Pancreas (tissue), 10 donors: ENCODE measurements around the gene DLG2. TPM values are rescaled to one million over a fixed set of nuclear protein-coding genes. Genes with fewer than 3 reads are reported as not detected.

Experiments used
- ATAC-seq, 4 donors: fragments of 200-7000 bp; cut with Tn5 transposase; one replicate each; pipeline versions ENCODE4 v1.8.0 to v1.9.1; 2020; ENCODE audit warnings: mild to moderate bottlenecking in 4 of 4, moderate library complexity in 4 of 4
- DNase-seq, 6 donors: peaks; one replicate each; pipeline ENCODE4 v3.0.0-alpha.2; 2020
- FAIRE-seq: peaks from 2 replicates; lab custom pipeline; 2012; peaks lifted over from hg19 to GRCh38; lab: Jason Lieb, UNC
- H3K27ac ChIP-seq, 4 donors: fragments of 200-600 bp; sonication (generic); 1 replicate in 3 of 4; 2 replicates in 1 of 4; pipeline versions ENCODE4 v1.5.0 to v1.8.0; 2020
- H3K27me3 ChIP-seq, 4 donors: fragments of 200-600 bp; one replicate each; pipeline ENCODE4 v1.8.0; 2021
- H3K36me3 ChIP-seq, 3 donors: fragments of 200-600 bp; sonication (generic) in 1 of 3; one replicate each; pipeline versions ENCODE4 v1.5.0 to v1.8.0; 2020 to 2021
- H3K4me1 ChIP-seq, 3 donors: fragments of 200-600 bp; one replicate each; pipeline ENCODE4 v1.8.0; 2021
- H3K4me3 ChIP-seq, 4 donors: fragments of 200-600 bp; sonication (generic) in 2 of 4; one replicate each; pipeline versions ENCODE4 v1.5.0 to v1.8.0; 2020 to 2021
- H3K9me3 ChIP-seq, 4 donors: fragments of 200-600 bp; one replicate each; pipeline ENCODE4 v1.8.0; 2021
- CTCF ChIP-seq, 4 donors: fragments of 200-600 bp; sonication (generic) in 3 of 4; IDR thresholded peaks; one replicate each; pipeline versions ENCODE4 v1.5.0 to v1.8.0; 2021; ENCODE audit warnings: antibody characterized with exemption in 4 of 4
- WGBS, 2 donors: extraction: QIAGEN DNeasy Blood & Tissue Kit; methylation state at CpG; one replicate each; pipeline ENCODE4 v1.1.7; 2013; 5-methylcytosine and 5-hydroxymethylcytosine counted together
- intact Hi-C, 3 donors: fragments of 100-400 bp; cut with DNase I; formaldehyde crosslinking; loops; one replicate each; pipeline versions ENCODE4 v1.11.1 to v1.14.2; 2022
- polyA plus RNA-seq, 2 donors: library from polyadenylated mRNA; stranded (reverse); fragments of 200-250 nt; gene quantifications; one replicate each; pipeline ENCODE4 v1.2.3, GENCODE V29; 2013
- total RNA-seq, 6 donors: library from RNA; stranded (reverse); fragmentation: NEBNext Ultra II Directional in 4 of 6; extraction: Animal tissue kit (Norgen Biotek cat#: 25700) in 4 of 6; gene quantifications; one replicate each; pipeline versions ENCODE4 v1.2.1 to v1.2.4, GENCODE V29; 2021 to 2023
- donor health status: healthy with polysubstance abuse.
- donor health status: DM: no; HTN: no; CAD: no; lungs with moderate emphysema.
- donor health status: DM: no; HTN: no; CAD: no.
- donor health status: control.
- donor health status: control.
- donor health status: Bipolar disorder and iron deficiency.
- donor health status: DM: yes; HTN: yes; CAD: no.
- donor health status: DM: no; HTN: no; CAD: no.
- donor health status: DM: no; HTN: no; CAD: no.
- donor health status: DM: yes; HTN: yes; CAD: no.

Gene DLG2
- total and polyA plus RNA-seq, 8 donors: 1.2 to 5.4 (median 3.6) TPM

GRCh38 chr11:84914511-84914910 lies 712.6 kb downstream of the DLG2 start:
- intact Hi-C loops: no loop called here
- FAIRE-seq: no peak
- no peak for ATAC-seq

GRCh38 chr11:84909740-84910139 lies 717.4 kb downstream of the DLG2 start:
- Histone ChIP-seq H3K4me3 (no peak overlapping the region), H3K27me3 (no peaks in the 10 kb centered on the region), H3K9me3 (no peaks in the 10 kb centered on the region), H3K4me1 (no peaks in the 10 kb centered on the region), H3K27ac (no peak overlapping the region), H3K36me3 (no peaks in the 10 kb centered on the region)
- no peak for ATAC-seq
- no peak for FAIRE-seq
- no peak for DNase-seq
- no peak for TF ChIP-seq CTCF (IDR thresholded peaks at IDR 0.05)
- 78 to 91% methylated on average over 2 of the region's 2 CpGs for WGBS, 2 donors
- intact Hi-C loops: no loop called here

More at GRCh38 chr11:84914511-84914910, 712.6 kb downstream of the DLG2 start:
- no peak overlapping the region for H3K27ac ChIP-seq
- H3K36me3 ChIP-seq: no peaks in the 10 kb centered on the region
- DNase-seq: no peak
- H3K27me3 ChIP-seq: no peaks in the 10 kb centered on the region
- H3K9me3 ChIP-seq: no peaks in the 10 kb centered on the region
- 76 to 77% methylated on average over 2 of the region's 2 CpGs for WGBS, 2 donors
- H3K4me3 ChIP-seq: no peak overlapping the region
- no peak for TF ChIP-seq CTCF (IDR thresholded peaks at IDR 0.05)
- H3K4me1 ChIP-seq: no peaks in the 10 kb centered on the region

GRCh38 chr11:84906995-84907394 lies 720.1 kb downstream of the DLG2 start:
- H3K27me3 ChIP-seq: no peaks in the 10 kb centered on the region
- 41 to 44% methylated on average over 3 of the region's 3 CpGs for WGBS, 2 donors
- no peak overlapping the region for H3K4me3 ChIP-seq
- DNase-seq (no peak), FAIRE-seq (no peak), ATAC-seq (no peak)
- no peaks in the 10 kb centered on the region for H3K4me1 ChIP-seq
- H3K27ac ChIP-seq: no peak overlapping the region
- no peaks in the 10 kb centered on the region for H3K36me3 ChIP-seq
- intact Hi-C loops: no loop called here
- TF ChIP-seq CTCF (IDR thresholded peaks at IDR 0.05): no peak
- H3K9me3 ChIP-seq: no peaks in the 10 kb centered on the region

GRCh38 chr11:84905411-84905810 lies 721.7 kb downstream of the DLG2 start:
- ATAC-seq (no peak), DNase-seq (no peak), FAIRE-seq (no peak)
- Histone ChIP-seq H3K27me3 (no peaks in the 10 kb centered on the region), H3K4me3 (no peak overlapping the region), H3K4me1 (no peaks in the 10 kb centered on the region), H3K27ac (no peak overlapping the region), H3K36me3 (no peaks in the 10 kb centered on the region), H3K9me3 (no peaks in the 10 kb centered on the region)
- TF ChIP-seq CTCF (IDR thresholded peaks at IDR 0.05): no peak
- WGBS, 2 donors: 2 to 3% methylated on average over 1 of the region's 1 CpG
- intact Hi-C loops: no loop called here

GRCh38 chr11:84902445-84902844 lies 724.7 kb downstream of the DLG2 start:
- FAIRE-seq (no peak), ATAC-seq (no peak), DNase-seq (no peak)
- H3K27ac ChIP-seq: no peak overlapping the region
- no peak overlapping the region for H3K4me3 ChIP-seq
- WGBS, 2 donors: 46 to 47% methylated on average over 3 of the region's 3 CpGs
- H3K9me3 ChIP-seq: no peaks in the 10 kb centered on the region
- H3K36me3 ChIP-seq: no peaks in the 10 kb centered on the region
- H3K4me1 ChIP-seq: no peaks in the 10 kb centered on the region
- H3K27me3 ChIP-seq: no peaks in the 10 kb centered on the region
- TF ChIP-seq CTCF (IDR thresholded peaks at IDR 0.05): no peak
- intact Hi-C loops: no loop called here
